ENCODE results near the gene MBD3L3. TPM values are rescaled to one million over a fixed set of nuclear protein-coding genes. Genes with fewer than 3 reads are reported as not detected.
"Not testable (repeated sequence)": the region's sequence is repeated elsewhere in the genome, so short reads cannot be mapped to it uniquely, and the experiment has no call there.

The MBD3L3 gene
- total RNA-seq (2013; cell fraction: nucleolus; rRNA removed) = not detected in 2 replicates
- total RNA-seq (2014; rRNA removed) (not detected in 2 replicates), total RNA-seq (2014; rRNA removed; fragmentation: Illumina TruSeq; extraction: Trizol) (not detected in 2 replicates), total RNA-seq (2021) (not detected in 2 replicates), polyA plus RNA-seq (2011; rRNA removed) (not detected in 2 replicates), polyA plus RNA-seq (2014; fragmentation: Illumina TruSeq; extraction: Trizol) (not detected in 2 replicates), polyA plus RNA-seq (2014; fragmentation: Nextera tagmentation; extraction: Ambion mirVana) (not detected), polyA plus RNA-seq (2014; rRNA removed) (not detected in 2 replicates), polyA plus RNA-seq (2016; fragmentation: Nextera tagmentation; extraction: Ambion mirVana) (not detected), polyA minus RNA-seq (2011; rRNA and poly(A)+ RNA removed) (not detected in 2 replicates), Bru-seq, nascent RNA (not detected), BruChase-seq, experiment 1, labeled RNA remaining after a 6-hour chase (percentile 9 among the genes with signal in this experiment), BruChase-seq, experiment 2, labeled RNA remaining after a 2-hour chase (not detected)
- polyA plus RNA-seq (2011; ENCODE audit: low read depth) = not detected
- not detected in 2 replicates for polyA plus RNA-seq (2011; cell fraction: cytosol; rRNA removed)
- polyA plus RNA-seq (2011; cell fraction: nucleus; rRNA removed) = not detected in 2 replicates
- not detected in 2 replicates for polyA plus RNA-seq (2012)
- polyA minus RNA-seq (2011; cell fraction: cytosol; rRNA and poly(A)+ RNA removed) = not detected in 2 replicates
- polyA minus RNA-seq (2011; cell fraction: nucleus; rRNA and poly(A)+ RNA removed) = not detected in 2 replicates
- long read RNA-seq, experiment 1 = 0 reads
- long read RNA-seq, experiment 2 = 0 reads

DNA sequence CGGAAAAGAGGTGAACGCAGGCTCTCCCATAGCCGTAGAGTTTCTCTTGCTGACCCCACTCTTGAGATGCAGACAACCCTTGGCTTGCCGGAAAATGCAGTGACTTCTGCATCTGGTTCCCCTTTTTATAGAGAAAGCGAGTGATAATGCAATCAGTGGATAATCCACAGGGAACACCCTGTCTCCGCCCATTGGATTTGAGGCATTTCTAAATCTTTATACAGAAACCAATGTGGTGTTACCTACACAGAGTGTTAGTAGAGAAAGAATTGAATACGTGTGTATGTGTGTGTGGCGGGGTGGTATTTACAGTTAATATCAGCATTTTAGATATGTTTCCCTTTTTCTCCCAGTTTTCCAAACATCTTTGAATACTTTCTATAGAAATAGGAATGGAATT lies at the start of gene MBD3L3:
Gene MBD3L3, minus strand, starts transcription at position 101 of the 400 bp plus-strand sequence. Its CDS starts 71 bp downstream, at position 30.
- H3K4me3 ChIP-seq; ATAC-seq; SMC1A ChIA-PET (ENCODE audit: uncharacterized antibody, unreplicated experiment); H4K20me1 ChIP-seq (ENCODE audit: control insufficient read depth, insufficient read depth); DNase-seq (ENCODE audit: low read depth, low spot score); H3K4me2 ChIP-seq (ENCODE audit: control insufficient read depth, insufficient read depth); H3K9me3 ChIP-seq (replicated peaks; ENCODE audit: control insufficient read depth, insufficient read depth, low read length); FAIRE-seq; H3K4me1 ChIP-seq (ENCODE audit: control insufficient read depth, insufficient read depth, low read length); BruUV-seq (replicated peaks); in situ Hi-C loops (cut with MboI); intact Hi-C loops (cut with micrococcal nuclease; ENCODE audit: unreplicated experiment); H3K27me3 ChIP-seq (replicated peaks in 1 of 2; ENCODE audit: control insufficient read depth in 2 of 2, insufficient read depth in 2 of 2, low read length in 1 of 2); H3K36me3 ChIP-seq (ENCODE audit: control insufficient read depth in 2 of 2, insufficient read depth in 2 of 2, low read length in 1 of 2); RAD21 ChIA-PET (ENCODE audit: unreplicated experiment); H3K9ac ChIP-seq (ENCODE audit: control insufficient read depth, insufficient read depth, low read length); H3K79me2 ChIP-seq (ENCODE audit: control insufficient read depth, insufficient read depth, low read length); H2AFZ ChIP-seq (ENCODE audit: control insufficient read depth, low read depth, low read length); POLR2A ChIA-PET; CTCF ChIA-PET; H3K27ac ChIP-seq (ENCODE audit: control insufficient read depth, insufficient read depth): not testable (repeated sequence)
- WGBS (ENCODE audit: insufficient coverage, insufficient replicate concordance, low lambda C conversion rate, missing lambda C conversion rate) = no CpG with 5 or more reads among the region's 8 CpGs

- WGBS (ENCODE audit: insufficient coverage, insufficient replicate concordance, low lambda C conversion rate, missing lambda C conversion rate) = 72% methylated on average over 10 of the region's 10 CpGs
- ATAC-seq (no peak), FAIRE-seq (no peak), DNase-seq (ENCODE audit: low read depth, low spot score) (no peak)
- ChIA-PET SMC1A (ENCODE audit: uncharacterized antibody, unreplicated experiment) (no interaction called here), CTCF (no interaction called here), POLR2A (no interaction called here), RAD21 (ENCODE audit: unreplicated experiment) (no interaction called here)
- Histone ChIP-seq H3K4me3 (no peak overlapping the region), H3K4me1 (ENCODE audit: control insufficient read depth, insufficient read depth, low read length) (peaks cover 11% of the 10 kb centered on the region), H3K9ac (ENCODE audit: control insufficient read depth, insufficient read depth, low read length) (no peak overlapping the region), H3K9me3 (replicated peaks; ENCODE audit: control insufficient read depth, insufficient read depth, low read length) (no peaks in the 10 kb centered on the region), H3K4me2 (ENCODE audit: control insufficient read depth, insufficient read depth) (no peak overlapping the region), H2AFZ (ENCODE audit: control insufficient read depth, low read depth, low read length) (no peak overlapping the region), H3K79me2 (ENCODE audit: control insufficient read depth, insufficient read depth, low read length) (no peaks in the 10 kb centered on the region), H3K27ac (ENCODE audit: control insufficient read depth, insufficient read depth) (no peak overlapping the region), H4K20me1 (ENCODE audit: control insufficient read depth, insufficient read depth) (no peaks in the 10 kb centered on the region), H3K36me3 (ENCODE audit: control insufficient read depth in 2 of 2, insufficient read depth in 2 of 2, low read length in 1 of 2) (no peaks in the 10 kb centered on the region), H3K27me3 (replicated peaks in 1 of 2; ENCODE audit: control insufficient read depth in 2 of 2, insufficient read depth in 2 of 2, low read length in 1 of 2) (no peaks in the 10 kb centered on the region)
- TF ChIP-seq TCF3 (IDR thresholded peaks at IDR 0.05; ENCODE audit: borderline replicate concordance, insufficient read depth, low read depth, low read length) (no peak), CREB1 (IDR thresholded peaks at IDR 0.05; ENCODE audit: low read depth) (0 out of 2 replicates have a peak, but pooled peaks have one; percentile 17)
- in situ Hi-C loops (cut with MboI) = no loop called here
- intact Hi-C loops (cut with micrococcal nuclease; ENCODE audit: unreplicated experiment) = no loop called here
- BruUV-seq (replicated peaks) = no TSS peak
Measured at GRCh38 chr19:7106711-7107657, 48.5 kb upstream of the MBD3L3 start.

Measured in GM12878 (cell line).